Stimulated activated CD4-positive, alpha-beta T cell treated with anti-CD3 and anti-CD28 coated beads, TNF-alpha, amount 100 ng/mL, for 4 hours (primary cell): ENCODE data around the gene ERI3.

Experiments
- DNase-seq, 3 experiments: peaks; one replicate each; pipeline ENCODE4 v3.0.0-alpha.2; 2020; ENCODE audit warnings: low read depth in 3 of 3

Gene ERI3

GRCh38 chr1:44318097-44319088 lies 36.7 kb downstream of the ERI3 start:
- DNase-seq = peak in 1 of 3 experiments; percentile 21

- no peak for DNase-seq
Observed at GRCh38 chr1:44316231-44316759, 38.8 kb downstream of the ERI3 start.

- no peak for DNase-seq
Observed at GRCh38 chr1:44315521-44315920, 39.5 kb downstream of the ERI3 start.

- no peak for DNase-seq
Observed at GRCh38 chr1:44314452-44314851, 40.6 kb downstream of the ERI3 start.

GRCh38 chr1:44313265-44313918 lies 41.7 kb downstream of the ERI3 start:
- DNase-seq = no peak

GRCh38 chr1:44312399-44313196 lies 42.5 kb downstream of the ERI3 start:
- no peak for DNase-seq

- DNase-seq = no peak
Observed at GRCh38 chr1:44310006-44310405, 45.1 kb downstream of the ERI3 start.

GRCh38 chr1:44305962-44306422 lies 49.1 kb downstream of the ERI3 start:
- no peak for DNase-seq

- DNase-seq = no peak
Observed at GRCh38 chr1:44303532-44303931, 51.5 kb downstream of the ERI3 start.

- no peak for DNase-seq
Observed at GRCh38 chr1:44302541-44302940, 52.5 kb downstream of the ERI3 start.

- no peak for DNase-seq
Observed at GRCh38 chr1:44301442-44301841, 53.6 kb downstream of the ERI3 start.

- DNase-seq = no peak
Observed at GRCh38 chr1:44300852-44301251, 54.2 kb downstream of the ERI3 start.

GRCh38 chr1:44297695-44298400 lies 57.2 kb downstream of the ERI3 start:
- DNase-seq = no peak

- DNase-seq = no peak
Observed at GRCh38 chr1:44296806-44297205, 58.3 kb downstream of the ERI3 start.

GRCh38 chr1:44296086-44296485 lies 59.0 kb downstream of the ERI3 start:
- no peak for DNase-seq

- DNase-seq = no peak
Observed at GRCh38 chr1:44294588-44295007, 60.5 kb downstream of the ERI3 start.

- DNase-seq = no peak
Observed at GRCh38 chr1:44293761-44294315, 61.2 kb downstream of the ERI3 start.

GRCh38 chr1:44292651-44293050 lies 62.4 kb downstream of the ERI3 start:
- no peak for DNase-seq

- no peak for DNase-seq
Observed at GRCh38 chr1:44290250-44291094, 64.6 kb downstream of the ERI3 start.

GRCh38 chr1:44289530-44289929 lies 65.5 kb downstream of the ERI3 start:
- no peak for DNase-seq
